GM18526 (cell line): Measurements from ENCODE around the gene CTNNBIP1.

ENCODE experiments used
- POLR2A ChIP-seq: IDR thresholded peaks from 3 replicates; pipeline ENCODE4 v1.6.1; 2011; ENCODE audit not compliant: insufficient read length; ENCODE audit errors: extremely low read depth

CTNNBIP1 gene, protein sequence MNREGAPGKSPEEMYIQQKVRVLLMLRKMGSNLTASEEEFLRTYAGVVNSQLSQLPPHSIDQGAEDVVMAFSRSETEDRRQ

DNA sequence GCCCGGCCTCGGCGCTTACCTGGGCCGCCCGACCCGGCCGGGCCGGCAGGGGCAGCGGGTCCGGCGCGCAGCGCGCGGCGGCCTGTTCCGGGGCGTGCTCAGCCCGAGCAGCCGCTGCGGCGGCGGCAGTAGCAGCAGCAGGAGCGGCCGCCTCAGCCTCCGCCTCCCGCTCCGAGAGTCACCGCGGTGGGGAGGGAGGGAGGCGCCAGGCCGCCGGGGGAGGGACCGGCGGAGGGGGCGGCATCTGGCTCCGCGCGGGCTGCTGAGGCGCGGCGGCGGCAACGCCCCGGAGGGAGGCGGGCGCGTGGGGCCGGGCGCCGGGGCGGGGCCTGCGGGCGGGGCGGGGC, at the start of gene CTNNBIP1:
Gene CTNNBIP1, minus strand, starts transcription at position 194 of the 347 bp plus-strand sequence. CDS start 38,205 bp downstream, outside the sequence.
- peak; percentile 54 for TF ChIP-seq POLR2A

DNA sequence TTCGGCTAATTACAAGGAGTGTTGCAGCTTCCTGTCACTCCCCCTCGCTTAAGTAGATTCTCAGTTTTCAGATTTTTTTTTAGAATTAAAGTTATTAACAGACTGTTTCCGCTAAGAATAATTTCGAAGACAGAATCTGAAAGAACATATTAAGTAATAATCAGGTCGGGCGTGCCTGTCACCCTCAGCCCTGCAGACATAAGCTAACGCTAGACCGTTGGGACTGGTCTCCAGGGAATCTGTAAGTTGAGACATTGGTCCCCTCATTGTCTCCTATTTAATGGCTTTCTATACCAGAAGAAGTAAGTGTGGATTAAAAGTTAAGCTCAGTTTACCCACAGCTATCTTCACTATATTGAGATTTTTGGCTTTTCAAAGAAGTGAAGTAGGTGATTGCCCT, 47.7 kb upstream of the CTNNBIP1 start:
- no peak for TF ChIP-seq POLR2A

DNA sequence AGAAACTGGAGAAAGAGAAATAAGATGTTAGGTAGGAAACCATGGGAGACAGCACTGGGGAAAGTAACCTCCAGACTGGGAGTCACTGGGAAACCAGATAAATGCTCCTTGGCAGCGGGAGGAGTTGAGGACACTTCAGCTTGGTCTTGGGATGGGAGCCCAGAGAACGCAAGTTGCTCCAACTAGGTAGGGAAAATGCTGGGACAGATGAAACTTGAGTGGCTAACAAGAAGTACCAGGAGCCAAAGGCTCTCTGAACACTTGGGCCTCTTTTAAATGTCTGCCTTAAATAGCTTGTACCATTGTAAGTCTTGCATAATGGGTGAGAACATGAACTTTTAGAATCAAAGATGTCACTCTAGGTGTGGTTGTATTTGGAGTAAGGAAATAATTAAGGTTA, 36.2 kb upstream of the CTNNBIP1 start:
- no peak for TF ChIP-seq POLR2A

DNA sequence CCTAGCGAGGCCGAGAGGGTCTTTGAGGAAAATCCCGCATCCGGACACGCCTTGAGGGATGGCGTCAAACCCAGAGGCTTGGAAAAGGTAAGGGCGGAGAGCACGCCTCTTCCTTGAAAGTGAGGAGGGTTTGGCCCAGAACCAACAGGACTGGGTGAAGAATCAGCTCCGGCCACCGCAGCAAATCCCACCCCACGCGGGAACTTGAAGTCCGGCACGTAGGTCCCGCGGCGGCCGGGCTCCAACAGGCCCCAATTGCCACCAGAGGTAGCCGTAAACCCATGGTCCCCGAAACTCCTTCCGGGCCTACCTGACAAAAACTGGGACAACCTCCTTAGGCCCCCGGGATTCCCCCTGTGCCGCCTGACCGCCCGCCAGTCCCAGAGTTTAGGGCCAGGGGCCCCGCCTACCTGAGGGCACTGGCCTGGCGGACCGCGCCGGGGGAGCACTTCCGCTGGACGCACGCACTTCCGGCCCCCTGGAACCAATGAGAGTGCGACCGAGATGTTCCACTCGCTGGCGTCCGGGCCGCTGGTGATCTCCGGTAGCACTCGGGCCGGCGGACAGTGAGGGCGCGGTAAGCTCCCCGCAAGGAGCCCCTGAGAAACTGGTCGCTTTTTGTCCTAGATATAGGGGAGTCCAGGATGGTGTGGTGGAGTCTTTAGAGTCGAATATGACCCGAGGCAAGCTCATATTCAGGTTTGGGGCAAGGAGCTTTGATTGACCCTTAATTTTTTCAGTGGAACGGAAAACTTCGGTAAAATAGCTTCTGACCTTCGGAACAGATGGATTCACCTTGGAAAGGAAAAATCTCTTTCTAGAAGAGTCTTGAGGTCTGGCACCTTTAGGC, 33.1 kb upstream of the CTNNBIP1 start, which contains the start of the genes LZIC and NMNAT1:
Gene LZIC, minus strand, starts transcription at position 453 of the 850 bp plus-strand sequence. CDS start 6,772 bp downstream, outside the sequence.
Gene NMNAT1, plus strand, starts transcription at position 537 of the 850 bp plus-strand sequence. CDS start 28,599 bp downstream, outside the sequence.
- peak; percentile 93 for TF ChIP-seq POLR2A

DNA sequence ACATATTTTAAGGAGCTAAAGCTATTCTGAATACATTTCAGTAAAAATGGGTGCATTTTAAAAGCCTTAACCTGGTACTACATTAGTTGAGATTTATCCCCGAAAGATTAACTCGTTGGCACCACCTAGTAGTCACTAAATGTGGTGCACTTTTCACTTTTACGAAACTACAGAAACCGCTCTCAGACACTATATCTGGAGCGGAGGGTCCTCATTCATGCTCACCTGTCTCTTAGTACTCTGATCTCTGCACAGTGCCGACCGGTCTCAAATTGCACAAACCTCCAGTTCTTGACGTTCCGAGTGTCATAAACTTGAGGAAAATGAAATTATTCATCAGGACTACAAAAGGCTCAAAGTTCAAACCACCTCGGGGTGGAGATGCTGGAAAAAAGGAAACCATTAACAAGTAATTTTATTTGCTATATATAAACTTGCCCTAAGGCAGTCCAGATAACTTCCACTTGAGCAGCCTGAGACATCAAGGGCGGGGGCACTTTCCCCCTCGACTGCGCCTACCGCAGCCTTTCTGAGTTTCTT, 32.4 kb upstream of the CTNNBIP1 start:
- TF ChIP-seq POLR2A: no peak

DNA sequence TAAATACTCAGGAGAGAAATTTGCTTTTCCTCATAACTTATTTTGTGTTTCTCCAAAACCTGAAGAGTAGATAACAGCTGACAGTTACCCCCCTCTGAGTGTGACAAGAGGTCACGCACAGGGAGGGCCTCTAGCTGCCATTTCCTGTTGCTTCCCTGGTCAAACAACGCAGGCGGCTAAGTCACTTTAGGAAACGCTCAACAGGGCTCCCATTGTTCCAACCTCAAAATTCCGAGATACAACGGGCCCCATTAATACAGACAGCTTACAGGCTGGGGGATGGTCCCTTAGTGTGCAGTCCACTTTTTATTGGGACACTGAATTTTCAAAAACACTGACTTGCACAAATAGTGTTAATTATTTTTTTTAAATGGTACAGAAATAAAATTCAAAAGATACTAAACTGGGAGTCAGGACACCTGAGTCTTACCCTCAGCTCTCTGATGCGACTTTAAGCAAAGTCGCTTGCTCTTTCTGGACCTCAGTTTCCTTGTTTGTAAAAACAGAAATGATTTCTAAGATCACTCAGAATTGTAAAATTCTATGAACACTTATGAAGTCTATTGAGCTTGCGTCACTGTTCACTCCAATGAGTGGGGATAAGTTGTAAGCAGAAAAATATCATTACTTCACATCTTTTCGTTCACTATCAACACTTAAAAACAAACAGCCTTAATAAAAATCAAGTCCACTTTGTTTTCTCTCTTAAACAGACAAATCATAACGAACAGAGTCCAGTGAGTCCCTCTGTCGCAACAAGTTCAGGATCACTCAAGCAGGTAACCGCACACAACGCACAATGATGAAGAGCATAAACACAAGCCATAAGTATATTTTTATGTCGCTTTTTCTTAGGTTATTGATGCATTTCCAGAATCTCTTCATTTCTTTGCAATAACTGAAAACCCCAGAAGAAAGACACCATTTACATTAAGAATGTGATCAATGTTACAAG, 19.6 kb upstream of the CTNNBIP1 start:
- TF ChIP-seq POLR2A: no peak

DNA sequence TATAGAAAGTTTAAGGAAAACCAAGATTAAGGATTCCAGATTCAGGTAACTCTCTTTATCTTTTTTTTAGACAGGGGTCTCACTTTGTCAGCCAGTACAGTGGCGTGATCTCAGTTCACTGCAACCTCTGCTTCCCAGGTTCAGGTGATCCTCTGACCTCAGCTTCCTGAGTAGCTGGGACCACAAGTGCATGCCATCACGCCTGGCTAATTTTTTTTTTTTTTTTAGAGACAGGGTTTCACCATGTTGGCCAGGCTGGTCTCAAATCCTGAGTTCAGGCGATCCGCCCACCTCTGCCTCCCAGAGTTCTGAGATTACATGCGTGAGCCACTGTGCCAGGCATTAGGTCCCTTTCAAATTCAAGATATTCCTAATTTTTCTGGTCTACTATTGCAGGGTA, 17.2 kb upstream of the CTNNBIP1 start:
- no peak for TF ChIP-seq POLR2A

DNA sequence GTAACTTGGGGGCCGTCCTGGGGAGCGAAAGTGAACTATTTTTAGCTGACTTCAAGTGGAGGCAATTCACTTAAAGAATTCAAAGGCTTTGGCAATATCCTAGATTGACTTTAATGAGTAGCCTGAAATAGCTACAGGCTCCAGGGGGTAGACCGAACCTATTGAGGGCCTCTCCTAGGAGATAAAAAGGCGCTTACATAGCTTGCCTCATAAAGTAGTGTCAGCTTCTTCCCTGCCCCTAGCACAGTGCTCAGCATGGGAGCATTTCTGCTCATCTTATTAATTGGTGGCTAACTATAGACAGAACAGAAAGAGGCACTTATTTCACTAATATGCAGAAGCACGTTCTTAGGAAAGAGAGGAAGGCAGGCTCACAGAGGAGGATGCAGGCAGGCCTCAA, 12.3 kb upstream of the CTNNBIP1 start:
- no peak for TF ChIP-seq POLR2A

DNA sequence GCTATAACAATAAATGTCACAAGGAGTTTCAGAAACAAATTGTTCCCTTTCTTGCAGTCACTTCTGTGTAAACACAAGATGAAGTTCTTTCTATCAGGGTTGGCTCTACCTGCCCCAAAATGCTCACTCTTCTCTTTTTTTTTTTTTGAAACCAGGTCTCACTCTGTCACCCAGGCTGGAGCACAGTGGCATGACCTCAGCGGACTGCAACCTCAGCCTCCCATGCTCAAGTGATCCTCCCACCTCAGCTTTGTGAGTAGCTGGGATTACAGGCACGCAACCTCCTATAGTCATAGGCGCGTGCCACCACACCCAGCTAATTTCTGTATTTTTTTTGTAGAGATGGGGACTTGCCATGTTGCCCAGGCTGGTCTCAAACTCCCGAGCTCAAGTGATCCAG, 10.5 kb upstream of the CTNNBIP1 start:
- TF ChIP-seq POLR2A: no peak

DNA sequence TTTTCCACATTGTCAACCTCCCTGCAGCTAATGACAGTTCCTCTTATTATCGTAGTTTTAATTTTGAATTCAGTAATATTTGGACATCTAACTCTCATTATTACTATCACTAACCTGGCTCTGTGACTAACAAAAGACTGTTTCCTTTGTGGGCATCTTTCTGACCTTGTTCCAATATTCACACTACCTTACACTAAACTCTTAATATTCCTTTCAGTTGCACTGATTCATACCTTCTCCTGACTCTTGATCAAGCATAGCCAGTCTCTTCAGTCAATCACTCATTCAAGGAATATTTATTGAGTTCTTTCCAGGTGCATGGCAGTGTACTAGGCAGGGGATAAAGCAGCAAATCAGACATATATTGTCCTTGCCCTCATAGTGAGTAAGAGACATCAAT, 7.8 kb upstream of the CTNNBIP1 start:
- TF ChIP-seq POLR2A: no peak

DNA sequence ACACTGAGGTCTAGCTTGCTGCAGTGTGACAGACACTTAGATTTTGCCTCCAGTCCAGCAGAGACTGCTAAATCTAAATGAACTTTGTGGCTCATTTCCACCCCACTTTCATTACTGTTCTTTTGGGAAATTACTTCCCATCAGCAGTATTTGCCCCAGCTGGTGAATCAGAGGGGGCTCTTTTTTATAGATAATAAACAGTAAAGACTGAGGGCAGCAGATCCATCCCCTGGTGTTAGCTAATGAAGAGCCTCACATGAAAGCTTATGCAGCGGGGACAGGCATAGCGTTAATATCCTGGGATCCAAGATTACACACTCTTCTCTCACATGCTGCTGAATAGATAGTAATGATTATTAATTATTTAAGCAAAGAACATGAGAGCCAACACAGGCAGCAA, 6.4 kb upstream of the CTNNBIP1 start:
- TF ChIP-seq POLR2A: no peak

DNA sequence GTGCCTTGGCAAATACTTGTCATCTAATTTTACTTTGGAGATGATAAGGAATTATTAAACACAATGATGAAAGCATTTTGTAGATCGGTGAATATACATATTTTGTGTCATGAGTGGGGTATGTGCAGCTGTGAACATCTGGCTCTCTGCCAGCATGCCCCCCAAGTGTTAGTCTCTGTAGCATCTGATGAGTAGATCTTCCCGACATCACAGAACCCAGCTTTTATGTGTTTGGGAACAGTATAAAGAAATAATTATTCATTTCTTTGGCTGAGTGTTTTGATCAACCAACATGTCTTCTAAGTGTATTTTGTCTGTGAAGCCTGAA, 4.5 kb upstream of the CTNNBIP1 start:
- TF ChIP-seq POLR2A: no peak

DNA sequence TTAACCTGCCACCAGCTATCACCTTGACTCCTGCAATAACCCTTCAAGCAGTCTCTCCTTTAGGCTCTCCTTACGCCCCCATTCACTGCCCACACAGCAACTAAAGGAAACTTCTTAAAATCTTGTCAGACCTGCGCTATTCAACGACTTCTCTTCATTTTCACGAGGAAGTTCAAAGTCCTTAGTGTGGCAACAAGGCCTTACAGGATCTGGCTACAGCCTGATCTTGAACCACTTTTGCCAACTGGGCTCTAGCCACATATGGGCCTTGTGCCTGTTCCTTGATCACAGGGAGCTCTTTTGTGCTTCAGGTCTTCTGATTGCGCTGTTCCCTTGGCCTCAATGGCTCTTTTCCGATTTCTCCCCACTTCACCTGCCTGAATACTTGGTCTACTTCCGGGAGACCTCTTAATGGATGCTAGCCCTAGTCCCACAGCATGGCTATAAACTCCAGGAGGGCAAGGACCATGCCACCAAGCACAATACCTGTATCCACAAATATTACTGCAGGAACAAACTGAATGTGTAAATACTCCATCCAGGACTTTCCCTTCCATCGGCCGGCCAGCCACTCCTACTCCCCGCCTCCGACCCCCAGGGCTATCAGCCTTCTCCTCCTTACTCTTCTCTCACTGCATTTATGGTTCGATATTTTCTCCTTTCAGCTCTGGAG, 2.3 kb upstream of the CTNNBIP1 start:
- TF ChIP-seq POLR2A: no peak

DNA sequence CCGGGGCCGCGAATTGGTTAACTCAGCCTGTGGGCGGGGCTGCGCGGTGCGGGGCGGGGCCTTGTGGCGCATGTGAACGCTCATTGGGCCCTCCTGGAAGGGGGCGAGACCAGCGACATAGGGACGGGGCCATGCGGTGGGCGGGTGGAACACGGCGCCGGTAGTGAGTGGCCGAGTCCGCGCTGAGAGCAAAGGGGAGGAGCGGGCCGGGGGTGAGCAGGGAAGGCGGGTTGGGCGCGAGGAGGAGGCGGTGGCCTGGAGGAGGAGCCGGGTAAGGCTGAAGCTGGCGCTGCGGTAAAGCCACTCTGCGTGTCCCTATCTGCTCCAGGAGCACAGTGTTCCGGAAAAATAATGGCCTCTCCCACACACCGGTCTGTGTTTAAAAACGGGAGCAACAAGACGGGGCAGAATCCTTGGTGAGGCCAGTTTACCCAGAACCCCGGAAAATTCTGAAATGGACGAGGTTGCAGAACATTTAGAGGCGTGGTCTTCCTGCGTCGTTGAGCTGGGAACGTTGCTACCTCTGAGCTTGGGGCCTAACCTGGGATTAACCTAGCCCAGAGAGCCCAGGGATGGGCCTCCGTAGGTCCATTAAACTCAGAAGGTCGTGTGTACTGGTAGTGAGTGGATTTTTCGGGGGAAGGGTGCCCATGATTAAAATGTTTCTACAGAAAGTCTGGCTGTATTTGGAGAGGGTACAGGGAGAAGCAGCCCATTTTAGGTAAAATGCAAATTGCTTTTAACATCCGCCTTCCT, 532 bp upstream of the CTNNBIP1 start:
- TF ChIP-seq POLR2A: peak; percentile 59
